DND-41 (cell line): ENCODE data around the gene FAM89A.

Source experiments
- CTCF ChIP-seq: IDR thresholded peaks from 2 replicates; pipeline ENCODE4 v1.5.1; 2012; ENCODE audit warnings: borderline replicate concordance, low read length, moderate library complexity, mild to moderate bottlenecking; ENCODE audit not compliant: poor library complexity, severe bottlenecking; ENCODE audit errors: extremely low read depth
- EZH2 ChIP-seq: IDR thresholded peaks from 3 replicates; pipeline ENCODE4 v1.6.1; 2012; ENCODE audit warnings: borderline replicate concordance, low read depth, mild to moderate bottlenecking, moderate library complexity, low read length, inconsistent platforms; ENCODE audit not compliant: severe bottlenecking

GRCh38 chr1:231029841-231030240 is 10.2 kb downstream of the FAM89A start:
- TF ChIP-seq CTCF (no peak), EZH2 (no peak)
